ENCODE measurements around the gene SDHAF1. TPM values are rescaled to one million over a fixed set of nuclear protein-coding genes. Genes with fewer than 3 reads are reported as not detected.

SDHAF1 gene
- total and polyA plus RNA-seq, 3 donors from 2014 or later, result 13.0 to 55.0 (median 40.6) TPM

GRCh38 chr19:36019061-36019670 is 24.2 kb downstream of the SDHAF1 start:
- H3K36me3 ChIP-seq (ENCODE audit: low read depth, missing control alignments), result no peaks in the 10 kb centered on the region
- WGBS, 2 donors, result 88 to 95% methylated on average over 12 to 22 of the region's 22 CpGs
- intact Hi-C loops (cut with DNase I; ENCODE audit: low total_unique reads), result no loop called here
- DNase-seq, result no peak
- no peaks in the 10 kb centered on the region for H3K9me3 ChIP-seq
- TF ChIP-seq CTCF (IDR thresholded peaks at IDR 0.05), result no peak
- TF ChIP-seq POLR2A (IDR thresholded peaks at IDR 0.05), result no peak
- no peak overlapping the region for H3K4me3 ChIP-seq
- H3K27me3 ChIP-seq, result no peaks in the 10 kb centered on the region
- H3K27ac ChIP-seq, result no peak overlapping the region
- H3K4me1 ChIP-seq, result no peaks in the 10 kb centered on the region

GRCh38 chr19:36023432-36023831 is 28.4 kb downstream of the SDHAF1 start:
- WGBS, 2 donors, result 87 to 89% methylated on average over 5 of the region's 5 CpGs

GRCh38 chr19:36025541-36025940 is 30.6 kb downstream of the SDHAF1 start:
- Histone ChIP-seq H3K36me3 (ENCODE audit: low read depth, missing control alignments) (no peaks in the 10 kb centered on the region), H3K27me3 (no peaks in the 10 kb centered on the region), H3K9me3 (no peaks in the 10 kb centered on the region), H3K4me1 (no peaks in the 10 kb centered on the region), H3K27ac (no peak overlapping the region), H3K4me3 (no peak overlapping the region)
- no peak for DNase-seq
- intact Hi-C loops (cut with DNase I; ENCODE audit: low total_unique reads), result no loop called here
- whole genome bisulfite sequencing, 2 donors, result 47 to 52% methylated on average over 1 of the region's 1 CpG
- TF ChIP-seq CTCF (IDR thresholded peaks at IDR 0.05) (no peak), POLR2A (IDR thresholded peaks at IDR 0.05) (no peak)

More at GRCh38 chr19:36023432-36023831, 28.4 kb downstream of the SDHAF1 start:
- Histone ChIP-seq H3K4me3 (no peak overlapping the region), H3K9me3 (no peaks in the 10 kb centered on the region), H3K4me1 (no peaks in the 10 kb centered on the region), H3K36me3 (ENCODE audit: low read depth, missing control alignments) (no peaks in the 10 kb centered on the region), H3K27me3 (no peaks in the 10 kb centered on the region), H3K27ac (no peak overlapping the region)
- no peak for DNase-seq
- intact Hi-C loops (cut with DNase I; ENCODE audit: low total_unique reads), result no loop called here
- no peak for TF ChIP-seq POLR2A (IDR thresholded peaks at IDR 0.05)
- no peak for TF ChIP-seq CTCF (IDR thresholded peaks at IDR 0.05)

GRCh38 chr19:36026091-36026876 is 31.3 kb downstream of the SDHAF1 start:
- DNase-seq, result no peak
- no peaks in the 10 kb centered on the region for H3K9me3 ChIP-seq
- H3K4me1 ChIP-seq, result no peaks in the 10 kb centered on the region
- 63 to 80% methylated on average over 30 to 36 of the region's 49 CpGs for WGBS, 2 donors
- H3K4me3 ChIP-seq, result peak overlapping the region in 1 of 2 donors; percentile 13
- no peaks in the 10 kb centered on the region for H3K36me3 ChIP-seq (ENCODE audit: low read depth, missing control alignments)
- H3K27me3 ChIP-seq, result no peaks in the 10 kb centered on the region
- no peak overlapping the region for H3K27ac ChIP-seq
- TF ChIP-seq POLR2A (IDR thresholded peaks at IDR 0.05) (no peak), CTCF (IDR thresholded peaks at IDR 0.05) (no peak)
- intact Hi-C loops (cut with DNase I; ENCODE audit: low total_unique reads), result no loop called here
